Lung (tissue), 12 donors: Measurements from ENCODE around the gene PLB1. TPM values are rescaled to one million over a fixed set of nuclear protein-coding genes. Genes with fewer than 3 reads are reported as not detected.

Experiments used
- ATAC-seq: fragments of 200-7000 bp; cut with Tn5 transposase; one replicate; pipeline ENCODE4 v1.9.1; 2020; ENCODE audit warnings: moderate number of reproducible peaks; ENCODE audit not compliant: insufficient read depth, low FRiP score
- DNase-seq, 3 donors: peaks; one replicate each; pipeline ENCODE4 v3.0.0-alpha.2; 2013 to 2017
- H3K27ac ChIP-seq, 2 donors: one replicate each; pipeline ENCODE4 v1.5.1; 2013; ENCODE audit warnings: mild to moderate bottlenecking in 2 of 2, moderate library complexity in 2 of 2, control low read depth in 1 of 2, inconsistent platforms in 1 of 2, low read depth in 1 of 2, low read length in 1 of 2
- H3K27me3 ChIP-seq, 3 donors: one replicate each; pipeline ENCODE4 v1.5.1; 2013; ENCODE audit warnings: low read length in 2 of 3; ENCODE audit not compliant: control insufficient read depth in 3 of 3, insufficient read depth in 3 of 3
- H3K36me3 ChIP-seq, 4 donors: one replicate each; pipeline ENCODE4 v1.5.1; 2013; ENCODE audit warnings: low read length in 4 of 4, mild to moderate bottlenecking in 1 of 4, moderate library complexity in 1 of 4; ENCODE audit not compliant: control insufficient read depth in 4 of 4, insufficient read depth in 4 of 4
- H3K4me1 ChIP-seq, 5 donors: one replicate each; pipeline ENCODE4 v1.5.1; 2013; ENCODE audit warnings: low read length in 5 of 5, mild to moderate bottlenecking in 2 of 5, moderate library complexity in 1 of 5; ENCODE audit not compliant: control insufficient read depth in 5 of 5, insufficient read depth in 5 of 5
- H3K4me3 ChIP-seq: one replicate; pipeline ENCODE4 v1.5.1; 2013; ENCODE audit warnings: mild to moderate bottlenecking, control low read depth, moderate library complexity
- H3K9ac ChIP-seq, 2 donors: one replicate each; pipeline ENCODE4 v1.5.1; 2013; ENCODE audit warnings: low read length in 2 of 2, control low read depth in 1 of 2; ENCODE audit not compliant: insufficient read depth in 1 of 2
- H3K9me3 ChIP-seq, 4 donors: one replicate each; pipeline ENCODE4 v1.5.1; 2013; ENCODE audit warnings: low read length in 3 of 4, mild to moderate bottlenecking in 1 of 4, moderate library complexity in 1 of 4; ENCODE audit not compliant: control insufficient read depth in 4 of 4, insufficient read depth in 3 of 4
- CTCF ChIP-seq: IDR thresholded peaks from 2 replicates; pipeline ENCODE4 v1.5.1; 2012; ENCODE audit warnings: mild to moderate bottlenecking; ENCODE audit errors: control extremely low read depth, extremely low read depth
- WGBS, 2 donors: extraction: QIAGEN DNeasy Blood & Tissue Kit; methylation state at CpG; one replicate each; pipeline ENCODE4 v1.1.7; 2013; 5-methylcytosine and 5-hydroxymethylcytosine counted together
- polyA plus RNA-seq, 2 donors: library from polyadenylated mRNA; stranded (reverse); fragments of 200-250 nt; gene quantifications; one replicate each; pipeline ENCODE4 v1.2.1, GENCODE V29; 2013
- total RNA-seq, 2 donors: library from RNA; depleted of rRNA in 1 of 2; stranded (reverse); fragments of >200 nt in 1 of 2; gene quantifications; one replicate each; pipeline ENCODE4 v1.2.1, GENCODE V29; 2014 to 2021
- donor health status: control.
- donor health status: control.
- donor health status: Bipolar disorder and iron deficiency.
- donor health status: healthy.
- donor health status: DM: yes; HTN: yes; CAD: no.

Gene PLB1
- total and polyA plus RNA-seq, 4 donors = 1.0 to 10.3 (median 6.7) TPM

GRCh38 chr2:28496781-28497180 is 921 bp downstream of the PLB1 start:
- no peaks in the 10 kb centered on the region for H3K4me1 ChIP-seq
- H3K4me3 ChIP-seq = no peak overlapping the region
- H3K27ac ChIP-seq = no peak overlapping the region
- no peaks in the 10 kb centered on the region for H3K36me3 ChIP-seq
- WGBS, 2 donors = 55 to 79% methylated on average over 4 of the region's 4 CpGs
- DNase-seq = no peak
- H3K27me3 ChIP-seq = no peaks in the 10 kb centered on the region
- ATAC-seq = no peak
- H3K9me3 ChIP-seq = no peaks in the 10 kb centered on the region
- TF ChIP-seq CTCF = no peak
- H3K9ac ChIP-seq = no peak overlapping the region

- Histone ChIP-seq H3K9me3 (no peaks in the 10 kb centered on the region), H3K9ac (no peak overlapping the region), H3K36me3 (no peaks in the 10 kb centered on the region), H3K4me1 (no peaks in the 10 kb centered on the region), H3K27me3 (no peaks in the 10 kb centered on the region), H3K27ac (no peak overlapping the region), H3K4me3 (no peak overlapping the region)
- WGBS, 2 donors = 79 to 94% methylated on average over 3 of the region's 3 CpGs
- ATAC-seq (no peak), DNase-seq (no peak)
- no peak for TF ChIP-seq CTCF
Observed at GRCh38 chr2:28497206-28497605, 1.3 kb downstream of the PLB1 start.

- no peak overlapping the region for H3K27ac ChIP-seq
- DNase-seq (no peak), ATAC-seq (no peak)
- no peak overlapping the region for H3K9ac ChIP-seq
- no peaks in the 10 kb centered on the region for H3K36me3 ChIP-seq
- no peaks in the 10 kb centered on the region for H3K27me3 ChIP-seq
- TF ChIP-seq CTCF = no peak
- WGBS, 2 donors = 79 to 82% methylated on average over 5 of the region's 5 CpGs
- no peaks in the 10 kb centered on the region for H3K4me1 ChIP-seq
- H3K9me3 ChIP-seq = no peaks in the 10 kb centered on the region
- H3K4me3 ChIP-seq = no peak overlapping the region
Observed at GRCh38 chr2:28499282-28499681, 3.4 kb downstream of the PLB1 start.

- Histone ChIP-seq H3K4me3 (no peak overlapping the region), H3K27me3 (peaks cover 0 to 3% (median 0%) of the 10 kb centered on the region in 3 donors), H3K9me3 (peaks cover 0 to 2% (median 0%) of the 10 kb centered on the region in 4 donors), H3K9ac (no peak overlapping the region), H3K27ac (no peak overlapping the region), H3K4me1 (no peaks in the 10 kb centered on the region), H3K36me3 (no peaks in the 10 kb centered on the region)
- 66 to 73% methylated on average over 4 of the region's 4 CpGs for WGBS, 2 donors
- no peak for DNase-seq
- no peak for ATAC-seq
- TF ChIP-seq CTCF = no peak
Observed at GRCh38 chr2:28505361-28505760, 9.5 kb downstream of the PLB1 start.
